Kidney (tissue), 14 donors: ENCODE results near the gene FBXL7. TPM values are rescaled to one million over a fixed set of nuclear protein-coding genes. Genes with fewer than 3 reads are reported as not detected.

Source experiments
- DNase-seq, 5 donors: peaks; one replicate each; pipeline ENCODE4 v3.0.0-alpha.2; 2013 to 2020
- FAIRE-seq: peaks from 2 replicates; lab custom pipeline; 2012; peaks lifted over from hg19 to GRCh38; lab: Jason Lieb, UNC
- H3K27ac ChIP-seq, 2 donors: one replicate each; pipeline ENCODE4 v1.7.0; 2013; ENCODE audit warnings: low read depth in 2 of 2, low read length in 2 of 2, inconsistent platforms in 1 of 2
- H3K27me3 ChIP-seq: one replicate; pipeline ENCODE4 v1.7.1; 2013; ENCODE audit warnings: low read length, inconsistent platforms; ENCODE audit not compliant: control insufficient read depth, insufficient read depth
- H3K36me3 ChIP-seq, 3 donors: one replicate each; pipeline versions ENCODE4 v1.7.0 to v1.7.1; 2013; ENCODE audit warnings: low read length in 3 of 3, control low read depth in 1 of 3, inconsistent platforms in 1 of 3; ENCODE audit not compliant: insufficient read depth in 3 of 3, control insufficient read depth in 2 of 3
- H3K4me1 ChIP-seq, 3 donors: one replicate each; pipeline versions ENCODE4 v1.7.0 to v1.7.1; 2013; ENCODE audit warnings: low read length in 3 of 3, inconsistent platforms in 1 of 3, low read depth in 1 of 3; ENCODE audit not compliant: control insufficient read depth in 2 of 3, insufficient read depth in 2 of 3
- H3K4me3 ChIP-seq, 3 donors: one replicate each; pipeline versions ENCODE4 v1.7.0 to v1.8.1; 2013; ENCODE audit warnings: low read length in 3 of 3, control low read depth in 1 of 3, inconsistent platforms in 1 of 3
- H3K9ac ChIP-seq, 3 donors: one replicate each; pipeline versions ENCODE4 v1.7.0 to v1.7.1; 2013; ENCODE audit warnings: low read length in 3 of 3, control low read depth in 1 of 3, inconsistent platforms in 1 of 3
- H3K9me3 ChIP-seq, 3 donors: one replicate each; pipeline versions ENCODE4 v1.7.0 to v1.7.1; 2013; ENCODE audit warnings: low read length in 3 of 3, control low read depth in 1 of 3, inconsistent platforms in 1 of 3; ENCODE audit not compliant: control insufficient read depth in 2 of 3, insufficient read depth in 1 of 3
- CTCF ChIP-seq: IDR thresholded peaks from 3 replicates; pipeline ENCODE4 v1.5.1; 2012; ENCODE audit warnings: mild to moderate bottlenecking, moderate library complexity, borderline replicate concordance; ENCODE audit not compliant: insufficient read depth; ENCODE audit errors: extremely low read depth
- intact Hi-C: fragments of 100-400 bp; cut with DNase I; formaldehyde crosslinking; loops from one replicate; pipeline ENCODE4 v1.11.1; 2022
- polyA plus RNA-seq: library from polyadenylated mRNA; stranded (reverse); fragments of 350-450 nt; fragmentation: Illumina TruSeq; extraction: RNeasy Lipid Tissue Mini Kit (QIAGEN cat#74804); gene quantifications from one replicate; pipeline ENCODE4 v1.2.3, GENCODE V29; 2014; ENCODE audit warnings: low read depth, low replicate concordance; ENCODE audit not compliant: insufficient read depth
- total RNA-seq: library from RNA; stranded (reverse); fragmentation: NEBNext Ultra II Directional; extraction: Animal tissue kit (Norgen Biotek cat#: 25700); gene quantifications from one replicate; pipeline ENCODE4 v1.2.1, GENCODE V29; 2021
- donor health status: control.
- donor health status: control.
- donor health status: control.
- donor health status: control.
- donor health status: control.
- donor health status: DM: yes; HTN: yes; CAD: no.
- donor health status: Normal renal cell carcinoma (clear cell type).

FBXL7 gene
- total and polyA plus RNA-seq, 2 donors from 2014 or later = 3.9 to 6.1 TPM

- Histone ChIP-seq H3K27ac (no peak overlapping the region), H3K27me3 (no peaks in the 10 kb centered on the region), H3K36me3 (no peaks in the 10 kb centered on the region), H3K4me1 (no peaks in the 10 kb centered on the region), H3K4me3 (no peak overlapping the region), H3K9ac (no peak overlapping the region), H3K9me3 (peaks cover 0 to 6% (median 0%) of the 10 kb centered on the region in 3 donors)
- no peak for FAIRE-seq
- intact Hi-C loops = no loop called here
- no peak for DNase-seq
- no peak for TF ChIP-seq CTCF
These were observed 86.0 kb downstream of the FBXL7 start for GRCh38 chr5:15585841-15586591.

GRCh38 chr5:15587916-15588315 lies 87.9 kb downstream of the FBXL7 start:
- intact Hi-C loops = no loop called here
- Histone ChIP-seq H3K9me3 (peaks cover 0 to 6% (median 0%) of the 10 kb centered on the region in 3 donors), H3K9ac (no peak overlapping the region), H3K27ac (no peak overlapping the region), H3K4me3 (no peak overlapping the region), H3K27me3 (no peaks in the 10 kb centered on the region), H3K4me1 (no peaks in the 10 kb centered on the region), H3K36me3 (no peaks in the 10 kb centered on the region)
- no peak for FAIRE-seq
- peak in 2 of 5 donors; percentile 26 to 35 for DNase-seq
- no peak for TF ChIP-seq CTCF

- no peak overlapping the region for H3K9ac ChIP-seq
These were observed 92.7 kb downstream of the FBXL7 start for GRCh38 chr5:15592728-15593127.

More at GRCh38 chr5:15592728-15593127, 92.7 kb downstream of the FBXL7 start:
- H3K27ac ChIP-seq = no peak overlapping the region
- intact Hi-C loops = no loop called here
- no peak for TF ChIP-seq CTCF
- no peak for FAIRE-seq
- no peaks in the 10 kb centered on the region for H3K4me1 ChIP-seq
- H3K27me3 ChIP-seq = no peaks in the 10 kb centered on the region
- no peaks in the 10 kb centered on the region for H3K9me3 ChIP-seq
- no peaks in the 10 kb centered on the region for H3K36me3 ChIP-seq
- DNase-seq = peak in 2 of 5 donors; percentile 12 to 18
- no peak overlapping the region for H3K4me3 ChIP-seq
